Liver (tissue), 9 donors: ENCODE results near the gene DET1. TPM values are rescaled to one million over a fixed set of nuclear protein-coding genes. Genes with fewer than 3 reads are reported as not detected.
A peak's percentile ranks its signal among the peaks of the same experiment; 100 is the strongest.

Source experiments
- DNase-seq: peaks from one replicate; pipeline ENCODE4 v3.0.0-alpha.2; 2017; ENCODE audit warnings: low spot score
- H3K27ac ChIP-seq, 2 donors: one replicate each; pipeline ENCODE4 v1.7.0; 2013; ENCODE audit warnings: inconsistent platforms in 2 of 2, low read length in 2 of 2, control low read depth in 1 of 2, low read depth in 1 of 2, mild to moderate bottlenecking in 1 of 2
- H3K27me3 ChIP-seq, 4 donors: one replicate each; pipeline versions ENCODE4 v1.6.1 to v1.7.0; 2013; ENCODE audit warnings: low read length in 3 of 4, inconsistent platforms in 1 of 4, mild to moderate bottlenecking in 1 of 4, moderate library complexity in 1 of 4; ENCODE audit not compliant: control insufficient read depth in 4 of 4, insufficient read depth in 4 of 4
- H3K36me3 ChIP-seq, 4 donors: one replicate each; pipeline versions ENCODE4 v1.6.1 to v1.7.0; 2013; ENCODE audit warnings: low read length in 3 of 4, mild to moderate bottlenecking in 3 of 4, low read depth in 1 of 4, moderate library complexity in 1 of 4; ENCODE audit not compliant: control insufficient read depth in 4 of 4, insufficient read depth in 3 of 4
- H3K4me1 ChIP-seq, 4 donors: one replicate each; pipeline versions ENCODE4 v1.6.1 to v1.7.0; 2013; ENCODE audit warnings: low read length in 3 of 4, mild to moderate bottlenecking in 3 of 4, moderate library complexity in 1 of 4; ENCODE audit not compliant: control insufficient read depth in 4 of 4, insufficient read depth in 4 of 4
- H3K4me3 ChIP-seq, 3 donors: one replicate each; pipeline versions ENCODE4 v1.6.1 to v1.7.0; 2013; ENCODE audit warnings: low read length in 3 of 3, control low read depth in 1 of 3, low read depth in 1 of 3, mild to moderate bottlenecking in 1 of 3
- H3K9ac ChIP-seq, 2 donors: one replicate each; pipeline ENCODE4 v1.7.0; 2013; ENCODE audit warnings: low read length in 2 of 2, mild to moderate bottlenecking in 2 of 2, moderate library complexity in 2 of 2, control low read depth in 1 of 2, low read depth in 1 of 2
- H3K9me3 ChIP-seq, 4 donors: one replicate each; pipeline versions ENCODE4 v1.6.1 to v1.7.0; 2013; ENCODE audit warnings: low read length in 3 of 4; ENCODE audit not compliant: control insufficient read depth in 4 of 4
- ATF3 ChIP-seq: IDR thresholded peaks from 2 replicates; pipeline ENCODE4 v1.6.1; 2016; ENCODE audit warnings: antibody characterized with exemption
- CTCF ChIP-seq: fragments of 150-350 bp; IDR thresholded peaks from 2 replicates; pipeline ENCODE4 v1.5.1; 2017; ENCODE audit warnings: improper control_type of control experiment, low read depth, low read length; ENCODE audit not compliant: missing input control
- EGR1 ChIP-seq, 2 donors: IDR thresholded peaks; 2 replicates each; pipeline ENCODE4 v1.6.1; 2016 to 2018; ENCODE audit warnings: antibody characterized with exemption in 2 of 2, low read depth in 2 of 2
- FOXA1 ChIP-seq: IDR thresholded peaks from 2 replicates; pipeline ENCODE4 v1.6.1; 2016; ENCODE audit warnings: antibody characterized with exemption
- FOXA2 ChIP-seq: IDR thresholded peaks from 2 replicates; pipeline ENCODE4 v1.6.1; 2016; ENCODE audit warnings: antibody characterized with exemption
- GABPA ChIP-seq, 2 donors: IDR thresholded peaks in 1 of 2; conservative IDR thresholded peaks in 1 of 2; 2 replicates each; pipeline ENCODE4 v1.6.1; 2016; ENCODE audit warnings: antibody characterized with exemption in 2 of 2, mild to moderate bottlenecking in 1 of 2, moderate library complexity in 1 of 2
- HNF4A ChIP-seq, 2 donors: conservative IDR thresholded peaks; 2 replicates each; pipeline ENCODE4 v1.6.1; 2016; ENCODE audit warnings: antibody characterized with exemption in 2 of 2, mild to moderate bottlenecking in 2 of 2
- HNF4G ChIP-seq: IDR thresholded peaks from 2 replicates; pipeline ENCODE4 v1.6.1; 2016; ENCODE audit warnings: antibody characterized with exemption
- JUND ChIP-seq, 2 donors: IDR thresholded peaks; 2 replicates each; pipeline ENCODE4 v1.6.1; 2016; ENCODE audit warnings: antibody characterized with exemption in 2 of 2
- NR2F2 ChIP-seq: IDR thresholded peaks from 2 replicates; pipeline ENCODE4 v1.6.1; 2016; ENCODE audit warnings: antibody characterized with exemption
- RAD21 ChIP-seq, 2 donors: IDR thresholded peaks; 2 replicates each; pipeline ENCODE4 v1.6.1; 2016; ENCODE audit warnings: antibody characterized with exemption in 2 of 2, mild to moderate bottlenecking in 2 of 2
- REST ChIP-seq: IDR thresholded peaks from 2 replicates; pipeline ENCODE4 v1.6.1; 2016; ENCODE audit warnings: antibody characterized with exemption, mild to moderate bottlenecking
- RXRA ChIP-seq, 2 donors: IDR thresholded peaks; 2 replicates each; pipeline ENCODE4 v1.6.1; 2017 to 2018; ENCODE audit warnings: antibody characterized with exemption in 2 of 2, mild to moderate bottlenecking in 1 of 2
- SP1 ChIP-seq: IDR thresholded peaks from 2 replicates; pipeline ENCODE4 v1.6.1; 2018; ENCODE audit warnings: antibody characterized with exemption, mild to moderate bottlenecking
- TAF1 ChIP-seq: conservative IDR thresholded peaks from 2 replicates; pipeline ENCODE4 v1.6.1; 2016; ENCODE audit warnings: antibody characterized with exemption, mild to moderate bottlenecking
- YY1 ChIP-seq: IDR thresholded peaks from 2 replicates; pipeline ENCODE4 v1.6.1; 2016; ENCODE audit warnings: antibody characterized with exemption, mild to moderate bottlenecking
- ZBTB33 ChIP-seq: IDR thresholded peaks from 2 replicates; pipeline ENCODE4 v1.6.1; 2016; ENCODE audit warnings: antibody characterized with exemption
- WGBS: extraction: QIAGEN DNeasy Blood & Tissue Kit; methylation state at CpG from one replicate; pipeline ENCODE4 v1.1.7; 2013; 5-methylcytosine and 5-hydroxymethylcytosine counted together
- polyA plus RNA-seq, 2 donors: library from polyadenylated mRNA; stranded (reverse) in 1 of 2; unstranded in 1 of 2; fragments of 200-250 nt in 1 of 2; fragments of >200 nt in 1 of 2; fragmentation: Nextera tagmentation in 1 of 2; extraction: Ambion mirVana in 1 of 2; gene quantifications; one replicate each; pipeline versions ENCODE4 v1.2.1 to v1.2.3, GENCODE V29; 2013 to 2015
- total RNA-seq, 2 donors: library from RNA; depleted of rRNA; stranded (reverse); fragments of >200 nt; gene quantifications; one replicate each; pipeline ENCODE4 v1.2.3, GENCODE V29; 2014
- TF ChIP-seq, protein P1 (sequence below): IDR thresholded peaks from 2 replicates; pipeline ENCODE4 v1.6.1; 2016; ENCODE audit warnings: antibody characterized with exemption
- donor health status: healthy.
- donor health status: healthy.
- donor health status: healthy.
- donor health status: healthy.
- donor health status: healthy.

DET1 gene
- total and polyA plus RNA-seq, 4 donors = 1.3 to 5.4 (median 2.4) TPM

GRCh38 chr15:88465633-88466224 lies 80.8 kb downstream of the DET1 start:
- WGBS = 54% methylated on average over 4 of the region's 4 CpGs
- peak; percentile 31 for DNase-seq
- H3K4me1 ChIP-seq = peaks cover 10 to 34% (median 27%) of the 10 kb centered on the region in 4 donors
- no peaks in the 10 kb centered on the region for H3K27me3 ChIP-seq
- H3K4me3 ChIP-seq = peak overlapping the region in 2 of 3 donors; percentile 83 to 96
- peak overlapping the region; percentile 96 to 99 for H3K27ac ChIP-seq
- peak overlapping the region; percentile 39 to 96 for H3K9ac ChIP-seq
- no peaks in the 10 kb centered on the region for H3K9me3 ChIP-seq
- TF ChIP-seq, protein P1, sequence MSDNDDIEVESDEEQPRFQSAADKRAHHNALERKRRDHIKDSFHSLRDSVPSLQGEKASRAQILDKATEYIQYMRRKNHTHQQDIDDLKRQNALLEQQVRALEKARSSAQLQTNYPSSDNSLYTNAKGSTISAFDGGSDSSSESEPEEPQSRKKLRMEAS = peak; percentile 93
- TF ChIP-seq NR2F2 = peak; percentile 65
- TF ChIP-seq JUND (IDR thresholded peaks at IDR 0.05) = peak; percentile 98
- TF ChIP-seq ATF3 = peak; percentile 96
- peak; percentile 17 to 47 for TF ChIP-seq RAD21 (IDR thresholded peaks at IDR 0.05)
- peak; percentile 92 to 97 for TF ChIP-seq RXRA (IDR thresholded peaks at IDR 0.05)
- peak; percentile 90 for TF ChIP-seq SP1
- no peak for TF ChIP-seq TAF1
- peak; percentile 90 for TF ChIP-seq YY1
- TF ChIP-seq EGR1 (IDR thresholded peaks at IDR 0.05; ENCODE audit: low read depth in 2 of 2) = peak in 1 of 2 donors; percentile 86
- peak; percentile 83 for TF ChIP-seq HNF4G
- peak; percentile 96 to 98 for TF ChIP-seq HNF4A (conservative IDR thresholded peaks at IDR 0.05)
- peak; percentile 85 for TF ChIP-seq ZBTB33
- no peak for TF ChIP-seq CTCF
- peak in 1 of 2 donors; percentile 75 for TF ChIP-seq GABPA (IDR thresholded peaks at IDR 0.05 in 1 of 2, conservative IDR thresholded peaks at IDR 0.05 in 1 of 2)
- TF ChIP-seq FOXA2 = no peak
- peak; percentile 72 for TF ChIP-seq FOXA1
- peak; percentile 64 for TF ChIP-seq REST
- peaks cover 0 to 29% (median 24%) of the 10 kb centered on the region in 4 donors for H3K36me3 ChIP-seq
